K562 (cell line): ENCODE measurements around the gene HAT1. TPM values are rescaled to one million over a fixed set of nuclear protein-coding genes. Genes with fewer than 3 reads are reported as not detected.

Experiments used
- BCL6 ChIP-seq: fragments of 250-450 bp; sonication (Bioruptor Pico); IDR thresholded peaks from 2 replicates; pipeline ENCODE4 v1.4.0; 2020
- CXXC5 ChIP-seq: fragments of 250-450 bp; sonication (Bioruptor Pico); IDR thresholded peaks from 2 replicates; pipeline ENCODE4 v1.8.0; 2022; ENCODE audit warnings: inconsistent platforms, mild to moderate bottlenecking, moderate library complexity
- FOXJ2 ChIP-seq: fragments of 200-800 bp; sonication (Bioruptor generic); IDR thresholded peaks from 2 replicates; pipeline ENCODE4 v1.6.1; 2016; ENCODE audit warnings: missing genetic modification characterization, missing compliant biosample characterization
- MECOM ChIP-seq: fragments of 250-450 bp; sonication (Bioruptor Pico); IDR thresholded peaks from 2 replicates; pipeline ENCODE4 v1.8.0; 2022; ENCODE audit warnings: inconsistent platforms
- NFRKB ChIP-seq: fragments of 450-650 bp; IDR thresholded peaks from 2 replicates; pipeline ENCODE4 v1.6.1; 2016; ENCODE audit warnings: low read depth
- PREB ChIP-seq: sonication (generic); formaldehyde crosslinking; IDR thresholded peaks from 2 replicates; pipeline ENCODE4 v1.8.1; 2023; ENCODE audit warnings: mild to moderate bottlenecking, missing genetic modification reagents
- REST ChIP-seq, 2 experiments: fragments of 450-650 bp; formaldehyde crosslinking in 1 of 2; IDR thresholded peaks; 2 replicates each; pipeline versions ENCODE4 v1.4.0 to v1.6.1; 2014 to 2020; ENCODE audit warnings: mild to moderate bottlenecking in 2 of 2, borderline replicate concordance in 1 of 2, low read depth in 1 of 2
- RFX5 ChIP-seq: IDR thresholded peaks from 2 replicates; pipeline ENCODE4 v1.6.1; 2011; ENCODE audit warnings: low read depth, mild to moderate bottlenecking, improper control_type of control experiment, low read length
- SOX6 ChIP-seq: fragments of 450-650 bp; IDR thresholded peaks from 2 replicates; pipeline ENCODE4 v1.6.1; 2014; ENCODE audit warnings: mild to moderate bottlenecking
- SREBF2 ChIP-seq: sonication (generic); formaldehyde crosslinking; IDR thresholded peaks from 2 replicates; pipeline ENCODE4 v1.4.0; 2020; ENCODE audit warnings: mild to moderate bottlenecking, missing genetic modification reagents
- SRSF7 ChIP-seq: fragments of 200-400 bp; formaldehyde crosslinking; optimal IDR thresholded peaks from 2 replicates; pipeline ENCODE3; 2017; ENCODE audit warnings: mild to moderate bottlenecking, low read depth, low read length
- TAF15 ChIP-seq: fragments of 200-400 bp; formaldehyde crosslinking; IDR thresholded peaks from 2 replicates; pipeline ENCODE4 v1.6.1; 2017; ENCODE audit warnings: mild to moderate bottlenecking, low read depth, low read length, moderate library complexity
- ZHX1 ChIP-seq: fragments of 150-350 bp; conservative IDR thresholded peaks from 2 replicates; pipeline ENCODE4 v1.6.1; 2014; ENCODE audit warnings: low read length
- ZNF143 ChIP-seq: sonication (generic); formaldehyde crosslinking; IDR thresholded peaks from 2 replicates; pipeline ENCODE4 v1.9.0; 2022; ENCODE audit warnings: mild to moderate bottlenecking, missing genetic modification reagents
- ZNF165 ChIP-seq: fragments of 250-450 bp; sonication (Bioruptor Pico); IDR thresholded peaks from 2 replicates; pipeline ENCODE4 v1.4.0; 2020; ENCODE audit warnings: borderline replicate concordance
- ZNF695 ChIP-seq: fragments of 450-650 bp; formaldehyde crosslinking; IDR thresholded peaks from 2 replicates; pipeline ENCODE4 v1.4.0; 2020; ENCODE audit warnings: mild to moderate bottlenecking, moderate library complexity
- ZNF764 ChIP-seq: fragments of 250-450 bp; sonication (Bioruptor Pico); IDR thresholded peaks from 2 replicates; pipeline ENCODE4 v1.4.0; 2020; ENCODE audit warnings: low read depth, mild to moderate bottlenecking, moderate library complexity
- polyA plus RNA-seq, 8 experiments: library from polyadenylated mRNA; depleted of rRNA in 4 of 8; stranded (reverse) in 5 of 8; unstranded in 3 of 8; fragments of >200 nt; fragmentation: Nextera tagmentation in 2 of 8; fragmentation: Illumina TruSeq in 1 of 8; extraction: Ambion mirVana in 2 of 8; extraction: Trizol in 1 of 8; gene quantifications; 2 replicates each; pipeline versions ENCODE4 v1.2.1 to v1.2.3, GENCODE V29; 2011 to 2014; ENCODE audit warnings: inconsistent platforms in 1 of 8, missing spikeins in 1 of 8
- total RNA-seq, 7 experiments: library from RNA; depleted of rRNA in 6 of 7; stranded (reverse); fragments of >200 nt in 6 of 7; fragmentation: Illumina TruSeq in 2 of 7; extraction: Trizol in 2 of 7; gene quantifications; 2 replicates each; pipeline versions ENCODE4 v1.2.1 to v1.2.3, GENCODE V29; 2011 to 2021; ENCODE audit warnings: low replicate concordance in 1 of 7

HAT1 gene
- total and polyA plus RNA-seq, 9 of the 15 experiments (the other 6 are each of a cell fraction or from before 2014, with no cell fraction given) = 125 to 384 (median 244) TPM

- TF ChIP-seq SREBF2 (CRISPR knock-in tag) (peak; percentile 96; the same call in 1 of the 2 replicates), ZHX1 (0 out of 2 replicates have a peak, but pooled peaks have one; percentile 38), FOXJ2 (no peak), ZNF165 (CRISPR knock-in tag) (no peak), CXXC5 (CRISPR knock-in tag) (peak; percentile 86), BCL6 (no peak), SOX6 (no peak), ZNF764 (no peak), ZNF143 (CRISPR knock-in tag) (no peak), ZNF695 (CRISPR knock-in tag) (no peak), NFRKB (peak; percentile 85), REST (IDR thresholded peaks at IDR 0.05; ENCODE audit: borderline replicate concordance) (no peak), REST (CRISPR knock-in tag; IDR thresholded peaks at IDR 0.05; ENCODE audit: low read depth) (no peak), RFX5 (no peak), TAF15 (no peak), MECOM (no peak), PREB (CRISPR knock-in tag) (no peak), SRSF7 (no peak)
Observed at GRCh38 chr2:171922230-171923022, at the start of gene HAT1 (continued).
